ENCODE measurements around the gene HIBADH.

The HIBADH gene

DNA sequence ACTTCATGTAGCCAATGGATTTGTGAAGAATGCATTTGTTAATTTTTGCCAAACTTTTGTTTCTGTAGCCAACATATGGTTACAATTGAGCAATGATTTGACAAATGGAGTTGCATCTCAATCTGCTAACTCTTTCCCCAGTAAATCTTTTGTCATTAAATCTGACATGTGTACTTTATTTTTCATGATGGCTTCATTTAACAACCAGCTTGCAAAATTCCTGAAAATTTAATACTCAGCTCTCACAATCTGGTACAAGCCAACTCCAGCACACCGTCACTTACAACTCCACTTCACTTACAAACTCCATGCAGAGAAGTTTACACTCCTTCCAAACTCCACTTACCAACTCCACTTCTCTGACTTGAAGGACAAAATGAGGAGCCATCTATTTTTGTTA is 26.5 kb upstream of the HIBADH start:
- H3K36me3 ChIP-seq (ENCODE audit: low read depth), result no peaks in the 10 kb centered on the region
- peaks cover 6% of the 10 kb centered on the region for H3K4me1 ChIP-seq (ENCODE audit: insufficient read depth, poor library complexity, severe bottlenecking)
- peaks cover 2% of the 10 kb centered on the region for H3K9me3 ChIP-seq (ENCODE audit: severe bottlenecking)
- DNase-seq (ENCODE audit: low spot score) (no peak), ATAC-seq (ENCODE audit: low read depth) (no peak)
- H3K27ac ChIP-seq (ENCODE audit: poor library complexity, severe bottlenecking), result no peak overlapping the region
- H3K4me3 ChIP-seq (ENCODE audit: severe bottlenecking), result no peak overlapping the region
- TF ChIP-seq, protein P1, sequence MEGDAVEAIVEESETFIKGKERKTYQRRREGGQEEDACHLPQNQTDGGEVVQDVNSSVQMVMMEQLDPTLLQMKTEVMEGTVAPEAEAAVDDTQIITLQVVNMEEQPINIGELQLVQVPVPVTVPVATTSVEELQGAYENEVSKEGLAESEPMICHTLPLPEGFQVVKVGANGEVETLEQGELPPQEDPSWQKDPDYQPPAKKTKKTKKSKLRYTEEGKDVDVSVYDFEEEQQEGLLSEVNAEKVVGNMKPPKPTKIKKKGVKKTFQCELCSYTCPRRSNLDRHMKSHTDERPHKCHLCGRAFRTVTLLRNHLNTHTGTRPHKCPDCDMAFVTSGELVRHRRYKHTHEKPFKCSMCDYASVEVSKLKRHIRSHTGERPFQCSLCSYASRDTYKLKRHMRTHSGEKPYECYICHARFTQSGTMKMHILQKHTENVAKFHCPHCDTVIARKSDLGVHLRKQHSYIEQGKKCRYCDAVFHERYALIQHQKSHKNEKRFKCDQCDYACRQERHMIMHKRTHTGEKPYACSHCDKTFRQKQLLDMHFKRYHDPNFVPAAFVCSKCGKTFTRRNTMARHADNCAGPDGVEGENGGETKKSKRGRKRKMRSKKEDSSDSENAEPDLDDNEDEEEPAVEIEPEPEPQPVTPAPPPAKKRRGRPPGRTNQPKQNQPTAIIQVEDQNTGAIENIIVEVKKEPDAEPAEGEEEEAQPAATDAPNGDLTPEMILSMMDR (IDR thresholded peaks at IDR 0.05; ENCODE audit: poor library complexity, severe bottlenecking), result no peak
- H3K27me3 ChIP-seq (ENCODE audit: insufficient read depth, poor library complexity, severe bottlenecking), result no peaks in the 10 kb centered on the region

DNA sequence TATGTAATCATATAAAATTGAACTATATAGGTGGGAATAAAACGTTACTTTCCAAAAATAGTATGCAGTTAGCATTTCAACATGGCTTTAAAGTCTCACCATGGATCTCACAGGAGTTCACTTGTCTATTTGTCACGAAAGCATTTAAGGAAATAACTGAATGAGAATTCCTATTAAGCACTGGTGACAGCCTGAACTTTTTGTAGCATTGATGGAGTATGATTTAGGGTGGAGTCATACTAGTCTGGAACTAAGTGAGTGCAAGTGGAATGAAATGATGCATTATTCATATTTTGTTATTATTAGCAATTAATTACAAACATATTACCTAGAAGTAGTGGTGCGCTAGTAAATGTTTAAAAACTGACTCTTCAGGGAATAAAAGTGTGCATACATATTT is 26.0 kb upstream of the HIBADH start:
- no peak for DNase-seq (ENCODE audit: low spot score)
- Histone ChIP-seq H3K4me3 (ENCODE audit: severe bottlenecking) (no peak overlapping the region), H3K4me1 (ENCODE audit: insufficient read depth, poor library complexity, severe bottlenecking) (peaks cover under 1% of the 10 kb centered on the region), H3K27me3 (ENCODE audit: insufficient read depth, poor library complexity, severe bottlenecking) (no peaks in the 10 kb centered on the region), H3K27ac (ENCODE audit: poor library complexity, severe bottlenecking) (no peak overlapping the region), H3K36me3 (ENCODE audit: low read depth) (no peaks in the 10 kb centered on the region), H3K9me3 (ENCODE audit: severe bottlenecking) (peaks cover 2% of the 10 kb centered on the region)
- TF ChIP-seq, protein P1 (IDR thresholded peaks at IDR 0.05; ENCODE audit: poor library complexity, severe bottlenecking), result no peak
- ATAC-seq (ENCODE audit: low read depth), result no peak

GRCh38 chr7:27688056-27688455 is 25.4 kb upstream of the HIBADH start:
- Histone ChIP-seq H3K36me3 (ENCODE audit: low read depth) (no peaks in the 10 kb centered on the region), H3K4me3 (ENCODE audit: severe bottlenecking) (no peak overlapping the region), H3K4me1 (ENCODE audit: insufficient read depth, poor library complexity, severe bottlenecking) (no peaks in the 10 kb centered on the region), H3K9me3 (ENCODE audit: severe bottlenecking) (peaks cover 2% of the 10 kb centered on the region), H3K27ac (ENCODE audit: poor library complexity, severe bottlenecking) (no peak overlapping the region), H3K27me3 (ENCODE audit: insufficient read depth, poor library complexity, severe bottlenecking) (no peaks in the 10 kb centered on the region)
- ATAC-seq (ENCODE audit: low read depth) (no peak), DNase-seq (ENCODE audit: low spot score) (no peak)
- TF ChIP-seq, protein P1 (IDR thresholded peaks at IDR 0.05; ENCODE audit: poor library complexity, severe bottlenecking), result no peak

DNA sequence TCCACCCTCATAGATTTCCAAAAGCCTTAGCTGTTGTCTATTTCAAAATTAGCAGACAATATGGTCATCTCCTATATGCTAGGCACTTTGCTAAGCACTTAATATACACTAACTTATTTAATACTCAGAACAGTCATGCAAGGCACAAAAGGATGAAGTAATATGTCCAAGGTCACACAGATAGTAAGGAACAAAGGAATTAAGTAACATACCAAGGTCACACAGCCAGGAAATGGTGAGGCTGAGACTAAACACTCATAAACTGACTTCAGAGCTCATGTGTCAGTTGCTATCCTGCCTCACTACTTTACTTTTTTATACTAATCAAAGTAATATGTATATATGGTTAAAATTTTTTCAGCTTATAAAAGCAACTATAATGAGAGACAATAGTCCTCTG is 23.6 kb upstream of the HIBADH start:
- Histone ChIP-seq H3K4me1 (ENCODE audit: insufficient read depth, poor library complexity, severe bottlenecking) (no peaks in the 10 kb centered on the region), H3K4me3 (ENCODE audit: severe bottlenecking) (no peak overlapping the region), H3K27me3 (ENCODE audit: insufficient read depth, poor library complexity, severe bottlenecking) (no peaks in the 10 kb centered on the region), H3K27ac (ENCODE audit: poor library complexity, severe bottlenecking) (no peak overlapping the region), H3K36me3 (ENCODE audit: low read depth) (no peaks in the 10 kb centered on the region), H3K9me3 (ENCODE audit: severe bottlenecking) (peaks cover 2% of the 10 kb centered on the region)
- ATAC-seq (ENCODE audit: low read depth) (no peak), DNase-seq (ENCODE audit: low spot score) (no peak)
- TF ChIP-seq, protein P1 (IDR thresholded peaks at IDR 0.05; ENCODE audit: poor library complexity, severe bottlenecking), result no peak

GRCh38 chr7:27685893-27686292 is 23.2 kb upstream of the HIBADH start:
- TF ChIP-seq, protein P1 (IDR thresholded peaks at IDR 0.05; ENCODE audit: poor library complexity, severe bottlenecking), result no peak
- Histone ChIP-seq H3K4me1 (ENCODE audit: insufficient read depth, poor library complexity, severe bottlenecking) (no peaks in the 10 kb centered on the region), H3K36me3 (ENCODE audit: low read depth) (no peaks in the 10 kb centered on the region), H3K4me3 (ENCODE audit: severe bottlenecking) (no peak overlapping the region), H3K27ac (ENCODE audit: poor library complexity, severe bottlenecking) (no peak overlapping the region), H3K27me3 (ENCODE audit: insufficient read depth, poor library complexity, severe bottlenecking) (no peaks in the 10 kb centered on the region), H3K9me3 (ENCODE audit: severe bottlenecking) (peaks cover 2% of the 10 kb centered on the region)
- DNase-seq (ENCODE audit: low spot score), result no peak
- ATAC-seq (ENCODE audit: low read depth), result no peak

Measured in RWPE2 (cell line).